Astrocyte (in vitro differentiated cells and primary cell): ENCODE measurements around the gene NOL4L. TPM values are rescaled to one million over a fixed set of nuclear protein-coding genes. Genes with fewer than 3 reads are reported as not detected.

Source experiments
- DNase-seq: peaks from one replicate; pipeline ENCODE4 v3.0.0-alpha.2; 2010; ENCODE audit warnings: low read depth
- FAIRE-seq: peaks from 2 replicates; lab custom pipeline; 2011; peaks lifted over from hg19 to GRCh38; lab: Jason Lieb, UNC
- H2AFZ ChIP-seq: 2 replicates; pipeline ENCODE4 v1.6.0; 2012; ENCODE audit warnings: low read depth, low read length, inconsistent platforms
- H3K27ac ChIP-seq: 2 replicates; pipeline ENCODE4 v1.5.1; 2011; ENCODE audit warnings: low read depth, low read length, inconsistent platforms
- H3K27me3 ChIP-seq: 2 replicates; pipeline ENCODE4 v1.6.0; 2011; ENCODE audit warnings: low read length, inconsistent platforms; ENCODE audit not compliant: insufficient read depth
- H3K36me3 ChIP-seq: 2 replicates; pipeline ENCODE4 v1.5.1; 2011; ENCODE audit warnings: low read length, inconsistent platforms; ENCODE audit not compliant: insufficient read depth
- H3K4me1 ChIP-seq: 2 replicates; pipeline ENCODE4 v1.5.1; 2011; ENCODE audit warnings: low read length, inconsistent platforms; ENCODE audit not compliant: insufficient read depth
- H3K4me2 ChIP-seq: 2 replicates; pipeline ENCODE4 v1.6.0; 2012; ENCODE audit warnings: low read length, inconsistent platforms
- H3K4me3 ChIP-seq: 2 replicates; pipeline ENCODE4 v1.5.1; 2011; ENCODE audit warnings: low read depth, mild to moderate bottlenecking, low read length, inconsistent platforms; ENCODE audit not compliant: insufficient read depth
- H3K79me2 ChIP-seq: 2 replicates; pipeline ENCODE4 v1.6.0; 2012; ENCODE audit warnings: mild to moderate bottlenecking, low read length, inconsistent platforms; ENCODE audit not compliant: insufficient read depth
- H3K9ac ChIP-seq: 2 replicates; pipeline ENCODE4 v1.6.0; 2012; ENCODE audit warnings: mild to moderate bottlenecking, low read length, inconsistent platforms
- H3K9me3 ChIP-seq: 2 replicates; pipeline ENCODE4 v1.5.1; 2012; ENCODE audit warnings: low read depth, mild to moderate bottlenecking, low read length, inconsistent platforms; ENCODE audit not compliant: insufficient read depth
- H4K20me1 ChIP-seq: 2 replicates; pipeline ENCODE4 v1.6.0; 2012; ENCODE audit warnings: low read length, inconsistent platforms; ENCODE audit not compliant: insufficient read depth
- H3K27ac Mint-ChIP-seq: one replicate; pipeline ENCODE4 v1.8.0; 2021; ENCODE audit warnings: mild to moderate bottlenecking, mixed read lengths; ENCODE audit not compliant: unreplicated experiment
- H3K27me3 Mint-ChIP-seq: one replicate; pipeline ENCODE4 v1.8.0; 2021; ENCODE audit warnings: low read depth, mixed read lengths; ENCODE audit not compliant: unreplicated experiment
- H3K36me3 Mint-ChIP-seq: one replicate; pipeline ENCODE4 v1.8.0; 2021; ENCODE audit warnings: low read depth, mixed read lengths; ENCODE audit not compliant: unreplicated experiment
- H3K4me1 Mint-ChIP-seq: one replicate; pipeline ENCODE4 v1.8.0; 2021; ENCODE audit warnings: low read depth, mixed read lengths; ENCODE audit not compliant: unreplicated experiment
- H3K4me3 Mint-ChIP-seq: one replicate; pipeline ENCODE4 v1.8.0; 2021; ENCODE audit warnings: mild to moderate bottlenecking, moderate library complexity, mixed read lengths; ENCODE audit not compliant: unreplicated experiment
- H3K9me3 Mint-ChIP-seq: one replicate; pipeline ENCODE4 v1.8.0; 2021; ENCODE audit warnings: mild to moderate bottlenecking, mixed read lengths; ENCODE audit not compliant: unreplicated experiment
- EZH2 ChIP-seq: IDR thresholded peaks from 2 replicates; pipeline ENCODE4 v1.6.1; 2012; ENCODE audit warnings: mild to moderate bottlenecking, low read length, inconsistent platforms; ENCODE audit not compliant: insufficient read depth
- total RNA-seq: library from RNA; stranded (reverse); gene quantifications from 2 replicates; pipeline ENCODE4 v1.2.1, GENCODE V29; 2021
- TF ChIP-seq, protein P1 (sequence below): IDR thresholded peaks from 2 replicates; pipeline ENCODE4 v1.5.1; 2011; ENCODE audit warnings: low read depth, mild to moderate bottlenecking, inconsistent platforms, low read length, moderate library complexity; ENCODE audit not compliant: insufficient read depth

NOL4L gene
- total RNA-seq, 1 donor from 2014 or later: 35.5 TPM

DNA sequence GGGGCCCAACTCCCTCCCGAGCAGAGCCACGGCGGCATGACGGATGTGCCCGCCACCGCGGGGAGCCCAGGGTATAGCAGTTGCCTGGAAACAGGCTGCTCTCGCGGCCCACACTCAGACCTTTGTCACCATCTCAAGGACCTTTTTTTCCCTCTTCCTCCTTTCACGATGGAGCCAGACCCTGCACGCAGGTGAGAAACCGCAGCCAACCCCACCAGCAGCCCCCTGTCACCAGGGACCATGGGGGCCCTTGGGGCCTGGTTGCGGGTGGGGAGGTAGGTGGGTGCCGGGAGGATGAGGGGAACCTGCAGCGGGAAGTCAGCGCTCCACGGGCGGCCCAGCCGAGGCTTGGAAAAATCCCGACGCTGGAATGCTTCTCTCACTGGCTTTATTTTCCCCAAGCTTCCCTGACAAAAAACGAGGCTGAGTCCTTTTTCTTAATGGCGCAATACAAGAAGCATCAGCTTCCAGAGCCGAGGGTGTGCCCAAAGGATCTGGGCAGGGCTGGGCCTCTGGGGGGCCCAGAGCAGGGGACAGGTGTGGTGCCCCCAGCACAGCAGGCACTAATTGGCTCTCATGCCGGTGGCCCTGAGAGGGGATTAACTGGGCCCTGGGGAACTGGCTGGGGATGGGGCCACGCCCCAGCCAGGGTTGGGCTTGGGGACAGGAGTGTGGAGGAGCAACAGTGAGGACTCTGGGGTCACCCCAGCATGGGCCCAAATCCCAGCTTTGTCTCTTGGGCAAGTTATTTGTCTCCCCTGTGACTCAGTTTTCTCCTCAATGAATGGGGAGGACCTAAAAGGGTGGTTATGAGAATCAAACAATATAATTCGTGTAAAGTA lies 23.9 kb downstream of the NOL4L start:
- TF ChIP-seq EZH2: no peak
- TF ChIP-seq, protein P1, sequence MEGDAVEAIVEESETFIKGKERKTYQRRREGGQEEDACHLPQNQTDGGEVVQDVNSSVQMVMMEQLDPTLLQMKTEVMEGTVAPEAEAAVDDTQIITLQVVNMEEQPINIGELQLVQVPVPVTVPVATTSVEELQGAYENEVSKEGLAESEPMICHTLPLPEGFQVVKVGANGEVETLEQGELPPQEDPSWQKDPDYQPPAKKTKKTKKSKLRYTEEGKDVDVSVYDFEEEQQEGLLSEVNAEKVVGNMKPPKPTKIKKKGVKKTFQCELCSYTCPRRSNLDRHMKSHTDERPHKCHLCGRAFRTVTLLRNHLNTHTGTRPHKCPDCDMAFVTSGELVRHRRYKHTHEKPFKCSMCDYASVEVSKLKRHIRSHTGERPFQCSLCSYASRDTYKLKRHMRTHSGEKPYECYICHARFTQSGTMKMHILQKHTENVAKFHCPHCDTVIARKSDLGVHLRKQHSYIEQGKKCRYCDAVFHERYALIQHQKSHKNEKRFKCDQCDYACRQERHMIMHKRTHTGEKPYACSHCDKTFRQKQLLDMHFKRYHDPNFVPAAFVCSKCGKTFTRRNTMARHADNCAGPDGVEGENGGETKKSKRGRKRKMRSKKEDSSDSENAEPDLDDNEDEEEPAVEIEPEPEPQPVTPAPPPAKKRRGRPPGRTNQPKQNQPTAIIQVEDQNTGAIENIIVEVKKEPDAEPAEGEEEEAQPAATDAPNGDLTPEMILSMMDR: no peak
- peaks cover 19% of the 10 kb centered on the region for H3K27me3 Mint-ChIP-seq
- DNase-seq (no peak), FAIRE-seq (no peak)
- no peak overlapping the region for H3K27ac ChIP-seq
- no peaks in the 10 kb centered on the region for H3K9me3 ChIP-seq
- no peak overlapping the region for H3K4me3 Mint-ChIP-seq
- peaks cover 6% of the 10 kb centered on the region for H3K36me3 Mint-ChIP-seq
- no peak overlapping the region for H2AFZ ChIP-seq
- H3K4me1 ChIP-seq: peaks cover 5% of the 10 kb centered on the region
- H3K9ac ChIP-seq: no peak overlapping the region
- H3K27me3 ChIP-seq: no peaks in the 10 kb centered on the region
- H3K36me3 ChIP-seq: no peaks in the 10 kb centered on the region
- H3K4me2 ChIP-seq: no peak overlapping the region
- no peak overlapping the region for H3K4me3 ChIP-seq
- H4K20me1 ChIP-seq: peaks cover 3% of the 10 kb centered on the region
- H3K27ac Mint-ChIP-seq: no peak overlapping the region
- H3K9me3 Mint-ChIP-seq: no peaks in the 10 kb centered on the region
- no peaks in the 10 kb centered on the region for H3K79me2 ChIP-seq
- H3K4me1 Mint-ChIP-seq: peaks cover 6% of the 10 kb centered on the region

DNA sequence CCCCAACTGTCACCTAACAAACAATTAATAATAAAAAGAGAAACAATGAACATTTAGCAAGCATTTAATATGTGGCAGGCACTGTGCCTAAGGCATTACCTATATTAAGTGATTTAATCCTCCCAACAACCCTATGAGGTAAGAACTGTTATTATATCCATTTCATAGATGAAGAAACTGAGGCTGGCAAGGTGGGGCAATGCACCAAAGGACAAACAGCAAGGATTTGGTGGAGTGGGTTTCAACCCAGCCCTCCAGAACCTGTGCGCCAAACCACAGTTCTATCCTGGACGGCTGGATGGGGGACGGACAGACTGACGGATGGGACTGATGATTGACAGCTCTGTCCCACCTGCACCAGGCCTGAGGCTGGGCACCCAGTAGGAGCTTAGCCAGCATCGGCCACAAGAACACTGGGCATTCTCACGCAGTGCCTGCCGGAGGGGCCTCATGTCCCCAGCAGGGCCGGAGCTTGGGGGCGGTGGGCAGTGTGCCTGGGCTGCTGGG lies 24.6 kb downstream of the NOL4L start:
- TF ChIP-seq, protein P1: no peak
- TF ChIP-seq EZH2: no peak
- Mint-ChIP-seq H3K36me3 (peaks cover 11% of the 10 kb centered on the region), H3K4me3 (no peak overlapping the region), H3K27ac (no peak overlapping the region), H3K4me1 (peaks cover 6% of the 10 kb centered on the region), H3K27me3 (peaks cover 21% of the 10 kb centered on the region), H3K9me3 (no peaks in the 10 kb centered on the region)
- no peak for FAIRE-seq
- Histone ChIP-seq H3K4me3 (no peak overlapping the region), H3K4me2 (no peak overlapping the region), H3K4me1 (peaks cover 5% of the 10 kb centered on the region), H3K27ac (no peak overlapping the region), H3K79me2 (no peaks in the 10 kb centered on the region), H3K36me3 (no peaks in the 10 kb centered on the region), H3K9ac (no peak overlapping the region), H2AFZ (no peak overlapping the region), H3K27me3 (no peaks in the 10 kb centered on the region), H3K9me3 (no peaks in the 10 kb centered on the region), H4K20me1 (peaks cover 3% of the 10 kb centered on the region)
- DNase-seq: no peak
